Mammary epithelial cell (primary cell): Measurements from ENCODE around the gene BACH2.

ENCODE experiments used
- EZH2 ChIP-seq: IDR thresholded peaks from 2 replicates; pipeline ENCODE4 v1.6.1; 2012; ENCODE audit warnings: low read length, inconsistent platforms, borderline replicate concordance
- TF ChIP-seq, protein P1 (sequence below), 2 donors: IDR thresholded peaks in 1 of 2; conservative IDR thresholded peaks in 1 of 2; 2 replicates each; pipeline ENCODE4 v1.5.1; 2011 to 2012; ENCODE audit warnings: inconsistent platforms in 2 of 2, low read length in 2 of 2, mild to moderate bottlenecking in 2 of 2, control low read depth in 1 of 2, low read depth in 1 of 2; ENCODE audit not compliant: insufficient read depth in 1 of 2; ENCODE audit errors: extremely low read depth in 1 of 2

- TF ChIP-seq, protein P1, sequence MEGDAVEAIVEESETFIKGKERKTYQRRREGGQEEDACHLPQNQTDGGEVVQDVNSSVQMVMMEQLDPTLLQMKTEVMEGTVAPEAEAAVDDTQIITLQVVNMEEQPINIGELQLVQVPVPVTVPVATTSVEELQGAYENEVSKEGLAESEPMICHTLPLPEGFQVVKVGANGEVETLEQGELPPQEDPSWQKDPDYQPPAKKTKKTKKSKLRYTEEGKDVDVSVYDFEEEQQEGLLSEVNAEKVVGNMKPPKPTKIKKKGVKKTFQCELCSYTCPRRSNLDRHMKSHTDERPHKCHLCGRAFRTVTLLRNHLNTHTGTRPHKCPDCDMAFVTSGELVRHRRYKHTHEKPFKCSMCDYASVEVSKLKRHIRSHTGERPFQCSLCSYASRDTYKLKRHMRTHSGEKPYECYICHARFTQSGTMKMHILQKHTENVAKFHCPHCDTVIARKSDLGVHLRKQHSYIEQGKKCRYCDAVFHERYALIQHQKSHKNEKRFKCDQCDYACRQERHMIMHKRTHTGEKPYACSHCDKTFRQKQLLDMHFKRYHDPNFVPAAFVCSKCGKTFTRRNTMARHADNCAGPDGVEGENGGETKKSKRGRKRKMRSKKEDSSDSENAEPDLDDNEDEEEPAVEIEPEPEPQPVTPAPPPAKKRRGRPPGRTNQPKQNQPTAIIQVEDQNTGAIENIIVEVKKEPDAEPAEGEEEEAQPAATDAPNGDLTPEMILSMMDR (conservative IDR thresholded peaks at IDR 0.05 in 1 of 2, IDR thresholded peaks at IDR 0.05 in 1 of 2; ENCODE audit: extremely low read depth in 1 of 2, insufficient read depth in 1 of 2, low read depth in 1 of 2, low read length in 2 of 2) = no peak
- TF ChIP-seq EZH2 = no peak
Measured at GRCh38 chr6:90298459-90299053, 1.9 kb upstream of the BACH2 start.
